HG02970 (cell line): ENCODE results near the gene TMEM121.

Source experiments
- ATAC-seq: cut with Tn5 transposase; IDR thresholded peaks from one replicate; pipeline ENCODE4 v1.9.1; 2021; ENCODE audit warnings: mild to moderate bottlenecking, moderate library complexity, moderate number of reproducible peaks; ENCODE audit not compliant: unreplicated experiment, low FRiP score

TMEM121 gene

GRCh38 chr14:105526776-105527380 lies 495 bp downstream of the TMEM121 start:
- no peak for ATAC-seq

GRCh38 chr14:105527381-105527825 lies 1.0 kb downstream of the TMEM121 start:
- no peak for ATAC-seq

- ATAC-seq = no peak
These were observed 1.6 kb downstream of the TMEM121 start for GRCh38 chr14:105527826-105528585.

- no peak for ATAC-seq
These were observed 2.4 kb downstream of the TMEM121 start for GRCh38 chr14:105528586-105529318.

GRCh38 chr14:105529319-105529568 lies 2.9 kb downstream of the TMEM121 start:
- no peak for ATAC-seq

- no peak for ATAC-seq
These were observed 3.3 kb downstream of the TMEM121 start for GRCh38 chr14:105529569-105530284.

- no peak for ATAC-seq
These were observed 4.1 kb downstream of the TMEM121 start for GRCh38 chr14:105530285-105531087.

- no peak for ATAC-seq
These were observed 4.9 kb downstream of the TMEM121 start for GRCh38 chr14:105531088-105531893.

- ATAC-seq = no peak
These were observed 5.7 kb downstream of the TMEM121 start for GRCh38 chr14:105531894-105532623.

- no peak for ATAC-seq
These were observed 6.4 kb downstream of the TMEM121 start for GRCh38 chr14:105532735-105533141.

GRCh38 chr14:105533391-105533790 lies 7.0 kb downstream of the TMEM121 start:
- ATAC-seq = no peak

- ATAC-seq = no peak
These were observed 7.6 kb downstream of the TMEM121 start for GRCh38 chr14:105533811-105534498.

GRCh38 chr14:105534586-105534985 lies 8.2 kb downstream of the TMEM121 start:
- ATAC-seq = no peak

GRCh38 chr14:105536051-105536450 lies 9.7 kb downstream of the TMEM121 start:
- no peak for ATAC-seq

- ATAC-seq = no peak
These were observed 10.6 kb downstream of the TMEM121 start for GRCh38 chr14:105536691-105537579.

- no peak for ATAC-seq
These were observed 11.4 kb downstream of the TMEM121 start for GRCh38 chr14:105537580-105538474.
